ENCODE results near the gene SHISAL2B.
"Not testable (repeated sequence)": the region's sequence is repeated elsewhere in the genome, so short reads cannot be mapped to it uniquely, and the experiment has no call there.

The SHISAL2B gene
- total RNA-seq: 0 reads per million in 4 experiments

DNA sequence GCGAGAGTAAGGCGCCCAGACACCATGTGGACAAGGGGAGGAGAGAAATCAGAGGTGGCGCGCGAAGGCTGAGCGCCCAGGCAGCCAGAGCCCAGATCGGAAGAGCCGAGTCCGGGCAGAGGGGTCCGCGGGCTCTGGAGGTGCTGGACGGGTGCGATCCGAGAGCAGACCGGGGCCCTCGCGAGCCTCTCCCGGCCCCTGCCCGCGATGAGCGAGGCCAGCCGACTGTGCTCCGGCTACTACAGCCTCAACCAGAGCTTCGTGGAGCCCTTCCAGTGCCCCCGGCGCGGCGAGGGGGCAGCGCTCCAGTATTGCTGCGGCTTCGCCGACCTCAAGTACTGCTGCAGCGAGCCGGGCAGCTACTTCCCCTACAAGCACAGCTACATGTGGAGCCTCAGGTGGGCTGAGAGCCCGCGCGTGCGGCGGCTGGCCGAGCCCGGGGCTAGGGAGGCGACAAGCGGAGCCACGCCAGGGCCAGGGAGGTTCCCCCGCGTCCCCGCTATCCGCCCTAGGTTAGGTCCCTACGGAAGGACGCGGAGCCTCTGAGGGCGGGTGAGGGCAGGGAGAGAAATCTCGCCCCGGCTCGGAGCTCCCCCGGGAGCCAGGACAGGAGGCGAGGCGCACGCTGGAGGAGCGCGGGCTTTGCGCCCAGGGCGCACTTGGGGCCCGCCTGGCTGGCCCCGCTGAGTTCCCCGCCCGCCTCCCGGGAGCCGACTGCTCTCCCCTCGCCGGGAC is at the start of gene SHISAL2B:
Gene SHISAL2B, plus strand, starts transcription at position 87 of the 735 bp plus-strand sequence. Its CDS starts 121 bp downstream, at position 208.
- DNase-seq: no peak

DNA sequence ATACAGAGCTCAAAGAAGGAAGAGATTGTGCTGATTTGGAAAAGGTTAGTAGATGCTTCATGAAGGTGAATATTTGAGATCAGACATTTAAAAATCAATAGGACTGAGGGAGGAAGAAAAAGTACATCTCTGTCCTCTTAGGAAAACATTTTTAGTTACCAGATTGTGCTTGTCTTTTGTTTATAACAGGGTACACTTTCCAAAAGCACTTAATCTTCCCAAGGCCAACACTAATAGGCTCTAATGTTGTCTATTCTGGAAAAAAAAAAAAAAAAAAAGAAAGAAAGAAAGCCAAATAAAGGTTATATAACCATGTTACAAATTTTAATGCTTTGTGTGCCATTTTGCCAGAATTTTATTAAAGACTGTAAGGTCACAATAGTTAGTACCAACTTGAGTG is 45.5 kb upstream of the SHISAL2B start:
- DNase-seq: no peak

- DNase-seq: no peak
Observed at GRCh38 chr5:64646169-64646568, 44.1 kb upstream of the SHISAL2B start.

DNA sequence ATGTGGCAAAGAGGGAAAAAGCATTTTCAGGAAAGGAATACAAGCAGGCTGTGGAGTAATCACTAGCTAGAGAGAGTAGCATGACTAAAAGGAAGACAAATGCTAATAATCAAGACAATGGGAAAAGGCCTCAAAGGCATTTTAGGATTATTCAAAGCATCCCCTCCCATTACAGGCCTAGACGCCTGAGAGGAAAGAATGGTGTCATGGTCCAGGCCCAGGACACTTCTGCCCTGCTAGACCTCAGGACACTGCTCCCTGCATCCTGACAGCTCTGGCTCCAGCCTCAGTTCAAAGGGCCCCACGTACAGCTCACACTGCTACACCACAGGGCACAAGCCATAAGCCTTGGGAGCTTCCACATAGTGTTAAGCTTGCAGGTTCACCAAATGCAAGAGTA is 40.8 kb upstream of the SHISAL2B start:
- no peak for DNase-seq

GRCh38 chr5:64653766-64654560 is 36.3 kb upstream of the SHISAL2B start:
- DNase-seq: no peak

GRCh38 chr5:64654561-64654938 is 35.8 kb upstream of the SHISAL2B start:
- no peak for DNase-seq

- no peak for DNase-seq
Observed at GRCh38 chr5:64655596-64655995, 34.7 kb upstream of the SHISAL2B start.

- DNase-seq: no peak
Observed at GRCh38 chr5:64659289-64659688, 31.0 kb upstream of the SHISAL2B start.

GRCh38 chr5:64663181-64663580 is 27.1 kb upstream of the SHISAL2B start:
- not testable (repeated sequence) for DNase-seq

- DNase-seq: no peak
Observed at GRCh38 chr5:64665243-64665642, 25.1 kb upstream of the SHISAL2B start.

- DNase-seq: no peak
Observed at GRCh38 chr5:64666078-64666477, 24.2 kb upstream of the SHISAL2B start.

- no peak for DNase-seq
Observed at GRCh38 chr5:64667068-64667467, 23.2 kb upstream of the SHISAL2B start.

DNA sequence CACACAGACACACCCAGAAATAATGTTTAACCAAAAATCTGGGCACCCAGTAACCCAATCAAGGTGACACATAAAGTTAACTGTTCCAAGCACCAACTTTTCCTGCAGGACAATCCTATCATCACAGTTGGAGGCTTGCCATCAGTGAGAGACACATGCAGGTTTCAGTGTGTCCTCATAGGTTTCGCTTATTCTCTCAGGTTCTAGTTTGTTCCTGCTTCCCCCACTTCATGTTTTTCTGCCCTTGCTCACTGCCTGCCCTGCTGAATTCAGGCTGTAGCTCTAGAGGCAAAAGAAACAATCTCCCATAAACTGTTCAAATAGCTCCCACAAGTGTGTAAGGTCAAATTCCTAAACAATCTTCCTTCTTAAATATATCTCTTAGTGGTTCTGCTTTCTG is 20.0 kb upstream of the SHISAL2B start:
- no peak for DNase-seq

DNA sequence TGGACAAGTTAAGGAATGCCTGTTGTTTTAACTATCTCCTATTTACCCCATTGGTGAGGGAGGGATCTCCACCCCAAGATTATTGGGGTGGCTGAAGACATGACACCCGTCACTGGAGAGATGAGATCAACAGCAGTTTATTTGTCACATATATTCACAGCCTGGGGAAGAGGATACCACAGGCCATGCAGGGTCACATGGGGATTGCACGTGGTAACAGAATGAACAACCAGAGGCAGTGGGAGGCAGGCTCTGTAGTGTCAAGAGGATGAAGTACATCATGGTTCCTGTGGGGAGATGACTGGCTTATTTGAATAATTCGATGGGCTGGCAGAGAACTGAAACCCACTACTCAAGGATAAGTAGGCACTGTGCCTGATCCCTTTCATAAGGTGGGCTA is 18.6 kb upstream of the SHISAL2B start:
- no peak for DNase-seq

- no peak for DNase-seq
Observed at GRCh38 chr5:64678374-64678773, 11.9 kb upstream of the SHISAL2B start.

- DNase-seq: no peak
Observed at GRCh38 chr5:64680289-64680688, 10.0 kb upstream of the SHISAL2B start.

GRCh38 chr5:64682608-64683007 is 7.7 kb upstream of the SHISAL2B start:
- no peak for DNase-seq

GRCh38 chr5:64685866-64686265 is 4.4 kb upstream of the SHISAL2B start:
- no peak for DNase-seq

GRCh38 chr5:64688391-64688790 is 1.9 kb upstream of the SHISAL2B start:
- no peak for DNase-seq

GRCh38 chr5:64688965-64689364 is 1.3 kb upstream of the SHISAL2B start:
- no peak for DNase-seq

DNA sequence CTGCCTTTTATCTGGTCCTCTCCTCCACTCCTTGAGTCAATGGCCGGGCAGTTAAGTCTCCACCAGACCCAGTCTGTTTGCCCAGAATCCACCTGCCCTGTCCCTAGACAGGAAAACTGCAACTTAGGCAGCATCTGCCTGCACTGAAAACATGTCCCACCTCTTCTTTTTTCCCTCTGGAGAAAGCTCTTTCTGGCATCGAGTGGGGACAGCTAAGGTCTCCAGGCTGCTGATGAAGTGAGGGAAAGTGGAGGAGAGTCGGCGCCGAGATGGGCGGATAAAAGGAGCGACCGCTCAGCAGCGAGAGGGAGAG is 243 bp upstream of the SHISAL2B start:
- DNase-seq: no peak

GRCh38 chr5:64691291-64691690 is 988 bp downstream of the SHISAL2B start:
- no peak for DNase-seq

GRCh38 chr5:64693636-64694035 is 3.3 kb downstream of the SHISAL2B start:
- no peak for DNase-seq

- DNase-seq: not testable (repeated sequence)
Observed at GRCh38 chr5:64696414-64696813, 6.1 kb downstream of the SHISAL2B start.

All from effector CD8-positive, alpha-beta T cell (primary cell).